KOPT-K1 (cell line): Measurements from ENCODE around the gene ATG13.

ENCODE experiments used
- H3K27ac ChIP-seq: fragments of 200-600 bp; sonication (generic); 2 replicates; pipeline ENCODE4 v1.5.1; 2016; ENCODE audit warnings: antibody characterized with exemption, mild to moderate bottlenecking, low read depth, low read length; ENCODE audit not compliant: poor library complexity, severe bottlenecking
- H3K36me3 ChIP-seq: fragments of 200-600 bp; sonication (generic); 2 replicates; pipeline ENCODE4 v1.5.1; 2017; ENCODE audit warnings: antibody characterized with exemption, mild to moderate bottlenecking, low read length, moderate library complexity; ENCODE audit not compliant: insufficient read depth
- H3K9me3 ChIP-seq: fragments of 200-600 bp; sonication (generic); 2 replicates; pipeline ENCODE4 v1.5.1; 2017; ENCODE audit warnings: antibody characterized with exemption, low read length, mild to moderate bottlenecking; ENCODE audit not compliant: insufficient read depth, poor library complexity, severe bottlenecking

The ATG13 gene

GRCh38 chr11:46672381-46672839, 55.1 kb downstream of the ATG13 start:
- Histone ChIP-seq H3K9me3 (no peaks in the 10 kb centered on the region), H3K36me3 (peaks cover 64% of the 10 kb centered on the region), H3K27ac (peak overlapping the region; percentile 55)

DNA sequence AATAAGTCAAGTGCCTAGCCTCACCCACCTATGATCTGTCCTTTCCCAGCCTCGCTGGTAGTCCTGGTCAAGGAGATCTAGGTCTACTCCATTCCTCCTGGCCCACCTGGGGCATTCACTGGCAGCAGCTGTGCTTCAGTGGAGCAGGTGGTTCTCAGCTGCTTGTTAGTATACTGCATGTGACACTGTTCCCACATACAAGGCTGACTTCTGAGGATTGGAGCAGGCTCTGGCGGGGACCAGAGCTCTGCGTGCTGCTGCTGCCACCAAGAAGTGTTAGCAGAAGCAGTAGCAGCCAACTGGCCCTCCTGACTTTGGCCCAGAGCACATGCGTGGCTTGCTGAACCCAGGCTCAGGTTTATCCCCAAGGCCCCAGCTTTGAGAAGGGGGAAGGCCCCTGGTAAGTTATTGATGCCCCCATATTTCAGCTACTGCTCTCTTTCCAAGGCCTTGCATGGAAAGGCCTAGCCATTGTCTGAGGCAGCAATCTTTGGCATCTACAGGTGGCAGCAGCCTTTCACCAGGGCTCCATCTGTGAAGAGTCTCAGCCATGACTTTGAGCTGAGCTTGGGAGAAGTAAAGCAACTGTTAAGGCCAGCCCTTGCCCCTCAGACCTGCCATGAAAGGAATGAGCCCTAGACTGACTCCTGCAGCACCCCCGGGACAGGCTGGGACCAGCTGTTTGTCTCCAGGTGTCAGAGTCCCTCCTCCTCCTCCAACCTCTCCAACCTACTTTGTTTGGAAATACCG, 56.5 kb downstream of the ATG13 start:
- Histone ChIP-seq H3K27ac (peak overlapping the region; percentile 35), H3K9me3 (no peaks in the 10 kb centered on the region), H3K36me3 (peaks cover 64% of the 10 kb centered on the region)

GRCh38 chr11:46674463-46675287, 57.3 kb downstream of the ATG13 start:
- Histone ChIP-seq H3K9me3 (no peaks in the 10 kb centered on the region), H3K36me3 (peaks cover 64% of the 10 kb centered on the region), H3K27ac (peak overlapping the region; percentile 35)

GRCh38 chr11:46675288-46675851, 58.0 kb downstream of the ATG13 start:
- H3K36me3 ChIP-seq, result peaks cover 66% of the 10 kb centered on the region
- H3K27ac ChIP-seq, result peak overlapping the region; percentile 35
- H3K9me3 ChIP-seq, result no peaks in the 10 kb centered on the region

DNA sequence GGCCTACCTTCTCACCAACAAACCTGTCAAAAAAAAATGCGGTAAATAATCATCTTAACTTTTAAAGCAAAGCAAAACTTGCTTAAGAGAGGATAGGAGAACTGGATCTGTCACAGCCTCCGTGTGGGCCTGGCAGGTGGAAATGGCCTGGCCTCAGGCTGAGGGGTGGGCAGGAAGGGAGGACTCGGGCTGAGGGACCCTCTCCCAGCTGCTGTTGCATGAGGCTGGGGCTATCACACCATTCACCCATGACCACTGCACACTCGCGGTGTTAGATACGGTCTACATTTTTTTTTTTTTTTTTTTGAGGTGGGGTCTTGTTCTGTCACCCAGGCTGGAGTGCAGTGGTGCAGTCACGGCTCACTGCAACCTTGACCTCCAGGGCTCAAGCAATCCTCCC, 58.6 kb downstream of the ATG13 start:
- Histone ChIP-seq H3K27ac (peak overlapping the region; percentile 35), H3K36me3 (peaks cover 71% of the 10 kb centered on the region), H3K9me3 (no peaks in the 10 kb centered on the region)

DNA sequence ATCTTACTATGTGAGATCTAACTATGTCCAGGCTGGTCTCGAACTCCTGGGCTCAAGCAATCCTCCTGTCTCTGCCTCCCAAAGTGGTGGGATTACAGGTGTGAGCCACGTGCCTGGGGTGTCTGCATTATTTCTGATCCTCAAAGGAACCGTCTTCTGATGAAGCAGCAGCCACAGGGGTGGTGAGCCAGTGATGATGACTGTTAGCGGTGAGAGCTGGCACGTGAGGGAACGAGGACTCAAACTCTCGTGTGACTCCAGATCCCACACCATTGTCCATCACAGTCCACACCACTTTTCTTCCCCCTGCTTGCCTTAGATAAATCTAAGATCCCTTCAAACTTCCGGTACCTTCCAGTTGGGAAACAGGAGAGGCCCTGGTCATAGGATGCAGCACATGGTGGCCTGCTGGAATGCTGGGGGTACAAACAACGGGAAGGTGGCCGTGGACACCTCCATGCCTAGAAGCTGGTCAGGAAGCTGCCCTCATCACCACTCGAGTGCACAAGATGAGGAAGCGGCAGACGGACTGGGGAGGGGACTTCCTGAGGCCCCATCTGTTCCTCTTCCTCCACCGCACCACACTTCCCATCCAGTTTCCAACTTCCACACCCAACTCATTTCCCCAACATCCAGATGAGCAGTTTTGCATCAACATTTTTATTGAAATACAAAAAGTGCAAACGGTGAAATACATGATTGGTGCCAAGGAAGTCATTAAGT, 59.2 kb downstream of the ATG13 start:
- H3K36me3 ChIP-seq, result peaks cover 78% of the 10 kb centered on the region
- H3K27ac ChIP-seq, result no peak overlapping the region
- no peaks in the 10 kb centered on the region for H3K9me3 ChIP-seq

- Histone ChIP-seq H3K27ac (no peak overlapping the region), H3K36me3 (peaks cover 77% of the 10 kb centered on the region), H3K9me3 (no peaks in the 10 kb centered on the region)
These were observed 59.8 kb downstream of the ATG13 start for GRCh38 chr11:46677169-46677568.

- Histone ChIP-seq H3K27ac (no peak overlapping the region), H3K36me3 (peaks cover 71% of the 10 kb centered on the region), H3K9me3 (no peaks in the 10 kb centered on the region)
These were observed 60.8 kb downstream of the ATG13 start for GRCh38 chr11:46677991-46678740.

DNA sequence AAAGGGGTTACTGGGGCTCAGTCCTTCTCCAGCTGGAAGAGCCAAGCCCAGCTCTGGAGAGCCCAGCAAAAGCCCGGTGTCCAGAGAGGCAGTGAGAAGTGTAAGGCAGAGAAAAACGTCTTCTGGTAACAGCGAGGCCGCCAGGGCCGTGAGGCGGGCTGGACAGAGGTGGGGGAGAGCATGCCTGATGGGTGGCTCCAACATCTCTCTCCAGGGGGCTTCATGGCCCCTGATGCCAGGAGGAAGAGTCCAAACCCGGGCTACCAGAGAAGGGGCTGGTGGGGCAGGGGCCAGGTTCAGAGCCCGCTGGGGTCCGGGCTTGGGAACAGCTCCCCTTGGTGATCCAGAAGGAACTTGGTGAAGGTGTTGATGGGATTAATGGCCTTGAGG, 61.4 kb downstream of the ATG13 start:
- Histone ChIP-seq H3K27ac (no peak overlapping the region), H3K9me3 (no peaks in the 10 kb centered on the region), H3K36me3 (peaks cover 69% of the 10 kb centered on the region)

DNA sequence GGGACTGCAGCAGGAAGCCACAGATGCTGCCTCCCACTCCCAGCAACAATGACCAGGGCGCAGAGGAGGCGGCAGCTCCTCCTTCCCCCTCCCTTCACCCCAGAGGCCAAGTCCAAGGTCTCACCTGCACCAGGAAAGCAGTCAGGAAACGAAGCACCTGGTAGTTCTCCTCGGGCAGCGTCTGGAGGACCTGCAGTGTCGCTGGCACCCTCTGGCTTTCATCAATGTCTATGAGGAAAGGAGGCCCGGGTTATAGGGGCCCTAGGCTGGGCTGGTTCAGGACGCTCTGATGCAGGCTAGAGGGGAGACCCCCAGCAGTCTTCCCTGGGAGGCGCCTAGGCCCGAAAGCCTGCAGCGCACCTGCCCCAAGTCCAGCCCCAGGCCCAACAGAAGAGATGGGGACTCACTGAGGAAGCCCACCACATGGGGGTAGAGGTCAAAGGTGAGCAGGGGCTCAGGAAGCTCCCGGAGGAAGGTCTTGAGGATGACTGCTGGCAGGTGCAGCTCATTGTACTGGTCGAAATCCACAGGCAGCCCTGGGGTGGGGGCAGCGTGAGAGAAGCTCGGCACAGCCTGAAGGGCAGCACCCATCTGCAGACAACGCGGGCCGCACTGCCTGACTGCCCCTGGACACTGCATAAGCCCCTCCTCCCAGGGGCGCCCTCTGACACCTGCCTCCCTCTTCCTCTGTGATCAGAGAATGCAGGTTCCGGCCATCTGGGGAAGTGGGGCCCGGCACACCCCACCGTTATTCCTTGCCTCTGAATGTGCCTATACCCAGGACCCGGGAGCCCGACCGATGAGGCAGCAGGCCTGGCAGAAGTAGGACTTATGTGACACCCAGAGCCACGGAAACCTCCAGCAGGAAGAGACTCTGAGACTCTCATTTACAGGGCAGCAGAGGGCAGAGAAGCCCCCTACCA, 62.1 kb downstream of the ATG13 start:
- Histone ChIP-seq H3K9me3 (no peaks in the 10 kb centered on the region), H3K36me3 (peaks cover 66% of the 10 kb centered on the region), H3K27ac (no peak overlapping the region)

DNA sequence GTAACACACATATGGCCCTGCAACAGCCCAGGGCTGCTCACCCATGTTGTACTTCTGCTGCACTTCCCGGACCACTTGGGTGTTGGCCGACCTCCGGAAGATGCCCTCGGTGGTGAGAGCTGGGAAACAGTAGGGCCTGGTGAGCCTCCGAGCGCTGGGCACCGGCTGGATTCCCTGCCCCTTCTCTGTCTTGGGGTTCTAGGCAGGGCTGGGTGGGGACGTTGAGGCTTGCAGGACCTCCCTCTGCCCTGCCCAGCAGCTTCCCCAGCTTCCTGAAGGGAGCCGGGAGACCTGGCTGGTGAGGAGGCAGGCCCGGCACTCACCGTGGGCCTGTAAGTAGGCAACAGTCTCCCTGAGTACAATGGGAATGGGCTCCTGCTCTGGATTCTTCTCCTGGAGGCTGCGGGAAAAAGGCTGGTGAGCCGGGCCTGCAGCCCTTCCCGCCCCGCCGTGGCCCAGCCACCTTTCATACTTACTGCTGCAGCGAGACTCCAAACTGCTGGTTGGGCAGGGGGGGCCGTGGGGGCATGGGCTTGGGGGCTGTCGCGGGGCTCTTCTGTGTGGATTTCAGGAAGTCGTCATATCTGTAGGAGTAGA, 62.9 kb downstream of the ATG13 start:
- no peak overlapping the region for H3K27ac ChIP-seq
- peaks cover 69% of the 10 kb centered on the region for H3K36me3 ChIP-seq
- H3K9me3 ChIP-seq, result no peaks in the 10 kb centered on the region

GRCh38 chr11:46680815-46681214, 63.5 kb downstream of the ATG13 start:
- Histone ChIP-seq H3K27ac (no peak overlapping the region), H3K36me3 (peaks cover 72% of the 10 kb centered on the region)

GRCh38 chr11:46681814-46682213, 64.5 kb downstream of the ATG13 start:
- Histone ChIP-seq H3K27ac (no peak overlapping the region), H3K36me3 (peaks cover 75% of the 10 kb centered on the region), H3K9me3 (no peaks in the 10 kb centered on the region)

More at GRCh38 chr11:46680815-46681214, 63.5 kb downstream of the ATG13 start:
- H3K9me3 ChIP-seq, result no peaks in the 10 kb centered on the region
